AG04449 (cell line): ENCODE results near the gene BCAS3.

Source experiments
- CTCF ChIA-PET: fragments of 350-600 bp; formaldehyde crosslinking; extraction: SDS; loops from one replicate; lab custom pipeline; 2021; ENCODE audit warnings: antibody characterized with exemption; lab: Yijun Ruan, JAX
- POLR2A ChIA-PET: fragments of 400-600, 350-600 bp; formaldehyde crosslinking; extraction: SDS; loops from one replicate; lab custom pipeline; 2020; ENCODE audit warnings: antibody characterized with exemption, inconsistent platforms; lab: Yijun Ruan, JAX
- DNase-seq: peaks from one replicate; pipeline ENCODE4 v3.0.0-alpha.2; 2010; ENCODE audit warnings: low read depth, low spot score
- H3K4me3 ChIP-seq: 2 replicates; pipeline ENCODE4 v1.5.1; 2011; ENCODE audit warnings: low read depth, mild to moderate bottlenecking, control low read depth, low read length
- CTCF ChIP-seq: IDR thresholded peaks from one replicate; pipeline ENCODE4 v1.5.1; 2011; ENCODE audit warnings: mild to moderate bottlenecking, moderate library complexity, low read length, control low read depth, inconsistent platforms; ENCODE audit not compliant: insufficient read depth; ENCODE audit errors: missing control alignments

Gene BCAS3

GRCh38 chr17:60647705-60648104, 29.9 kb upstream of the BCAS3 start:
- no peak overlapping the region for H3K4me3 ChIP-seq
- CTCF ChIA-PET = interaction anchor here (0.7 to 1.0 kb wide), 4 partner anchors 9 to 16 kb away, joined by 3 to 6 read pairs (median 4); no protein-coding TSS in a partner anchor
- POLR2A ChIA-PET = no interaction called here
- DNase-seq = no peak
- no peak for TF ChIP-seq CTCF

- TF ChIP-seq CTCF = no peak
- H3K4me3 ChIP-seq = no peak overlapping the region
- DNase-seq = no peak
- ChIA-PET CTCF (interaction anchor here (1.9 to 2.3 kb wide), 2 partner anchors 12 to 14 kb away, joined by 6 to 14 read pairs; no protein-coding TSS in a partner anchor), POLR2A (no interaction called here)
Measured at GRCh38 chr17:60652454-60653247, 25.0 kb upstream of the BCAS3 start.

GRCh38 chr17:60653569-60653968, 24.1 kb upstream of the BCAS3 start:
- DNase-seq = no peak
- CTCF ChIA-PET = interaction anchor here (1.9 to 2.3 kb wide), 2 partner anchors 13 to 15 kb away, joined by 6 to 14 read pairs; no protein-coding TSS in a partner anchor
- no peak overlapping the region for H3K4me3 ChIP-seq
- POLR2A ChIA-PET = no interaction called here
- no peak for TF ChIP-seq CTCF

- CTCF ChIA-PET = interaction anchor here (1.8 to 2.6 kb wide), 2 partner anchors 9 to 18 kb away, joined by 6 to 8 read pairs; no protein-coding TSS in a partner anchor
- TF ChIP-seq CTCF = no peak
- no peak overlapping the region for H3K4me3 ChIP-seq
- DNase-seq = no peak
- POLR2A ChIA-PET = no interaction called here
Measured at GRCh38 chr17:60656499-60656898, 21.2 kb upstream of the BCAS3 start.

- CTCF ChIA-PET = interaction anchor here (1.8 kb wide), 1 partner anchor 18 kb away, joined by 6 read pairs; no protein-coding TSS in a partner anchor
- H3K4me3 ChIP-seq = no peak overlapping the region
- POLR2A ChIA-PET = no interaction called here
- no peak for TF ChIP-seq CTCF
- no peak for DNase-seq
Measured at GRCh38 chr17:60659156-60659555, 18.5 kb upstream of the BCAS3 start.

GRCh38 chr17:60661489-60661888, 16.2 kb upstream of the BCAS3 start:
- CTCF ChIA-PET = no interaction called here
- no peak for DNase-seq
- H3K4me3 ChIP-seq = no peak overlapping the region
- POLR2A ChIA-PET = no interaction called here
- TF ChIP-seq CTCF = no peak
